Mesodermal cell (in vitro differentiated cells): ENCODE measurements around the gene NMBR.
"Not testable (repeated sequence)": the region's sequence is repeated elsewhere in the genome, so short reads cannot be mapped to it uniquely, and the experiment has no call there.

Experiments
- H3K27ac ChIP-seq: 2 replicates; pipeline ENCODE4 v1.7.0; 2013; ENCODE audit warnings: mild to moderate bottlenecking, low read depth, low read length, moderate library complexity; ENCODE audit not compliant: severe bottlenecking
- H3K36me3 ChIP-seq: 2 replicates; pipeline ENCODE4 v1.7.1; 2013; ENCODE audit warnings: mild to moderate bottlenecking, low read length, moderate library complexity; ENCODE audit not compliant: control insufficient read depth, insufficient read depth
- H3K4me1 ChIP-seq: one replicate; pipeline ENCODE4 v1.7.1; 2013; ENCODE audit warnings: mild to moderate bottlenecking, low read length; ENCODE audit not compliant: insufficient read depth, control insufficient read depth, poor library complexity, severe bottlenecking
- H3K4me3 ChIP-seq: 2 replicates; pipeline ENCODE4 v1.7.0; 2013; ENCODE audit warnings: low read length, control low read depth, mild to moderate bottlenecking; ENCODE audit not compliant: insufficient read depth, poor library complexity, severe bottlenecking; ENCODE audit errors: extremely low read depth
- H3K9me3 ChIP-seq: 2 replicates; pipeline ENCODE4 v1.7.1; 2013; ENCODE audit warnings: mild to moderate bottlenecking, low read length, moderate library complexity; ENCODE audit not compliant: control insufficient read depth
- WGBS, 2 experiments: methylation state at CpG; one replicate each; pipeline ENCODE4 v1.1.5; 2013; ENCODE audit warnings: missing lambda C conversion rate in 2 of 2; ENCODE audit not compliant: insufficient coverage in 2 of 2; 5-methylcytosine and 5-hydroxymethylcytosine counted together

NMBR gene

GRCh38 chr6:142062861-142063260 lies 84.1 kb downstream of the NMBR start:
- not testable (repeated sequence) for H3K9me3 ChIP-seq, H3K36me3 ChIP-seq, H3K4me1 ChIP-seq, H3K27ac ChIP-seq, H3K4me3 ChIP-seq
- 67% methylated on average over 3 of the region's 4 CpGs; no CpG with 5 or more reads in 1 of the 2 experiments for WGBS, 2 experiments

GRCh38 chr6:142058551-142059290 lies 88.2 kb downstream of the NMBR start:
- 100% methylated on average over 1 of the region's 3 CpGs; no CpG with 5 or more reads in 1 of the 2 experiments for WGBS, 2 experiments
- no peaks in the 10 kb centered on the region for H3K36me3 ChIP-seq
- no peaks in the 10 kb centered on the region for H3K4me1 ChIP-seq
- no peak overlapping the region for H3K27ac ChIP-seq
- H3K9me3 ChIP-seq: no peaks in the 10 kb centered on the region
- H3K4me3 ChIP-seq: no peak overlapping the region

DNA sequence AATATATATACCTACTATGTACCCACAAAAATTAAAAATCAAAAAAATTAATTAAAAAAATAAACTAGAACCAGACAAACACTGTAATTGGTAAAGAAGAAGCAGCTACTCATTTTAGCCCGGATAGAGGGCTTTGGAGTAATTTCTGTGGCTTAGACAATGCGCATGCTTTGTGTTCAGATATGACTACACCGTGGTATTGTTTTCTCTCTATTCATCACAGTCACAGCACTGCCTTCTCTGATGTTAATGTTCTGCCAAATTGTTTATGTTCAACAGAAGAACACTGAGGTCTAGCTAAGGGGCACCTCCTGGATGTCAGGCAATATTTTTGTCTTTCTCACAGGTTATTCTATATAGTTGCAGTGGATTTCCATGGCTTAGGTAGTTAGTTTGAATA lies 91.7 kb downstream of the NMBR start:
- H3K4me1 ChIP-seq: no peaks in the 10 kb centered on the region
- no peaks in the 10 kb centered on the region for H3K36me3 ChIP-seq
- no peak overlapping the region for H3K4me3 ChIP-seq
- WGBS, 2 experiments: 100% methylated on average over 2 of the region's 3 CpGs; no CpG with 5 or more reads in 1 of the 2 experiments
- no peak overlapping the region for H3K27ac ChIP-seq
- H3K9me3 ChIP-seq: no peaks in the 10 kb centered on the region

- no peaks in the 10 kb centered on the region for H3K36me3 ChIP-seq
- no peak overlapping the region for H3K27ac ChIP-seq
- no peaks in the 10 kb centered on the region for H3K9me3 ChIP-seq
- no peaks in the 10 kb centered on the region for H3K4me1 ChIP-seq
- no peak overlapping the region for H3K4me3 ChIP-seq
Observed at GRCh38 chr6:142051404-142051803, 95.5 kb downstream of the NMBR start.

DNA sequence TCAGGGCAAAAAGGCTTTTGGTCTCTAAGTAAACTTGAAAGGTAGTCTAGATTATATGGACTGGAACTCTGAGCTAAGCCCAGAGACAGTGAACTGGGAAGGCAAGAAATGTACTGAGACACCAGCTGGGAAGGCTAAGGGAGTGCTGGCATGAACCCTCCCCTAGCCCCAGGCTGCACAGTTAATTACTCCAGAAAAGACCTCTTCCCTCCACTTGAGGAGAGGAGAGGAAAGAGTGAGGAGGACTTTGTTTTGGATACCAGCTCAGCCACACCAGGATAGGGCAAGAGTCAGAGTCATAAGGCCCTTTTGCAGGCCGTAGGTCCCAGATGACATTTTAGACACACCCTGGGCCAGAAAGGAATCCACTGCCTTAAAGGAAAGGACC lies 98.3 kb downstream of the NMBR start:
- H3K4me1 ChIP-seq: no peaks in the 10 kb centered on the region
- H3K27ac ChIP-seq: no peak overlapping the region
- H3K9me3 ChIP-seq: no peaks in the 10 kb centered on the region
- no peaks in the 10 kb centered on the region for H3K36me3 ChIP-seq
- no peak overlapping the region for H3K4me3 ChIP-seq
- 100% methylated on average over 1 of the region's 1 CpG for WGBS, 2 experiments

- H3K4me3 ChIP-seq: no peak overlapping the region
- H3K9me3 ChIP-seq: no peaks in the 10 kb centered on the region
- 91 to 99% methylated on average over 9 to 11 of the region's 12 CpGs for WGBS, 2 experiments
- H3K4me1 ChIP-seq: no peaks in the 10 kb centered on the region
- H3K27ac ChIP-seq: no peak overlapping the region
- no peaks in the 10 kb centered on the region for H3K36me3 ChIP-seq
Observed at GRCh38 chr6:142047934-142048592, 98.9 kb downstream of the NMBR start.

DNA sequence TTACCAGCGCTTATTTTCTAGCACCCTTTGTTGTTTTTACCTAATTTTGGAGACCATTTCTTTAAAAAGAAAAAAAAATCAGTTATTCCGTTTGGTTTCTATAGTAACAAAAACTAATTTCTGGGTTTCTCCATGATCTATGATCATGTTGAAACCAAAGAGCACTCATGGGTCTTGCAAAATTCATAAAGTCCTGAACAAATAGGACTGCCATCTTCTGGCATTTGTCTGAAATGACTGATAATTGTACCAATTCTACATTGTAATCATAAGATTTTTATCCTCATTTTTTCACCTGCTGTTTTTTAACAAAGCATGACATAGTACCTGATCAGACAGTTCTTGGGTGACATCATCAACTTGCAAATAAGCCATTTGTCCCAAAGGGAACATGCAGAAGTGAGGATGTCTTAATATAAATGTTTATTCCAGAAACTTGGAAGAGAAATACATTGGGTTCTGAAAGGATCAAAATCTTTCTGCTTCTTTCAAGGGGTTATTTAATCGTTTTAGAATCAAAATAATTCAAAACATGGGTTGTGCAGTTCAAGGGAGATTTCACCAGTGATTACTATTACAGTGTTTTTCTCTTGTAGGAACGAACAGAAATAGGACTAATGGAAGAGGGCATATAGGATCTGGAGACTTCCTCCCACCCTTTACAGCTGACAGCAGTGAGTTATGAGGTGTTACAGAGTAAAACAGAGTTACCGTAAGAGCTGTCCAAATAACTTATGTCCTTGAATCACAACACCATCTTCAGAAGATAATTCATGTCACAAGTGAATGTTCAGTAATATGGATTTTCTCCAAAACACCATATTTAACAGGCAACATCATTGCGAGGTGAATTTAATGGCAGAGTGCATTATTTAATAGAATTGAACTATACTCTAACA lies 101.3 kb downstream of the NMBR start:
- Histone ChIP-seq H3K9me3 (no peaks in the 10 kb centered on the region), H3K4me3 (no peak overlapping the region)
- 100% methylated on average over 3 of the region's 6 CpGs; no CpG with 5 or more reads in 1 of the 2 experiments for WGBS, 2 experiments

GRCh38 chr6:142035890-142036289 lies 111.0 kb downstream of the NMBR start:
- 93 to 100% methylated on average over 3 to 4 of the region's 4 CpGs for WGBS, 2 experiments

More for the DNA sequence above, 101.3 kb downstream of the NMBR start:
- Histone ChIP-seq H3K27ac (no peak overlapping the region), H3K36me3 (no peaks in the 10 kb centered on the region), H3K4me1 (no peaks in the 10 kb centered on the region)

GRCh38 chr6:142031035-142031434 lies 115.9 kb downstream of the NMBR start:
- H3K27ac ChIP-seq: no peak overlapping the region
- H3K36me3 ChIP-seq: no peaks in the 10 kb centered on the region
- no peaks in the 10 kb centered on the region for H3K9me3 ChIP-seq
- H3K4me3 ChIP-seq: no peak overlapping the region
- 100% methylated on average over 3 of the region's 4 CpGs; no CpG with 5 or more reads in 1 of the 2 experiments for WGBS, 2 experiments
- H3K4me1 ChIP-seq: no peaks in the 10 kb centered on the region

More at GRCh38 chr6:142035890-142036289, 111.0 kb downstream of the NMBR start:
- H3K4me3 ChIP-seq: no peak overlapping the region
- H3K36me3 ChIP-seq: no peaks in the 10 kb centered on the region
- no peaks in the 10 kb centered on the region for H3K9me3 ChIP-seq
- H3K4me1 ChIP-seq: no peaks in the 10 kb centered on the region
- H3K27ac ChIP-seq: no peak overlapping the region

- WGBS, 2 experiments: 88 to 95% methylated on average over 11 of the region's 11 CpGs
- Histone ChIP-seq H3K4me1 (no peaks in the 10 kb centered on the region), H3K36me3 (no peaks in the 10 kb centered on the region), H3K4me3 (no peak overlapping the region), H3K9me3 (no peaks in the 10 kb centered on the region), H3K27ac (no peak overlapping the region)
Observed at GRCh38 chr6:142030115-142030619, 116.8 kb downstream of the NMBR start.
